Right lobe of liver (tissue), 6 donors: ENCODE results near the gene PHTF2. TPM values are rescaled to one million over a fixed set of nuclear protein-coding genes. Genes with fewer than 3 reads are reported as not detected.

Experiments
- ATAC-seq, 4 donors: fragments of 200-7000 bp; cut with Tn5 transposase; one replicate each; pipeline ENCODE4 v1.9.1; 2020; ENCODE audit warnings: mild to moderate bottlenecking in 4 of 4, moderate library complexity in 4 of 4
- DNase-seq, 3 donors: peaks; one replicate each; pipeline ENCODE4 v3.0.0-alpha.2; 2020
- H3K27ac ChIP-seq, 3 donors: fragments of 200-600 bp; one replicate each; pipeline ENCODE4 v1.8.0; 2022
- H3K27me3 ChIP-seq, 2 donors: fragments of 200-600 bp; one replicate each; pipeline ENCODE4 v1.8.0; 2022
- H3K36me3 ChIP-seq, 4 donors: fragments of 200-600 bp; sonication (generic) in 1 of 4; one replicate each; pipeline versions ENCODE4 v1.5.1 to v1.8.0; 2017 to 2022; ENCODE audit warnings: control low read depth in 1 of 4
- H3K4me1 ChIP-seq, 4 donors: fragments of 200-600 bp; sonication (generic) in 1 of 4; one replicate each; pipeline versions ENCODE4 v1.5.1 to v1.8.0; 2017 to 2022; ENCODE audit warnings: control low read depth in 1 of 4
- H3K4me3 ChIP-seq, 3 donors: fragments of 200-600 bp; one replicate each; pipeline ENCODE4 v1.8.0; 2022
- H3K9me3 ChIP-seq, 4 donors: fragments of 200-600 bp; sonication (generic) in 1 of 4; one replicate each; pipeline versions ENCODE4 v1.5.1 to v1.8.0; 2017 to 2022; ENCODE audit warnings: control low read depth in 1 of 4
- POLR2A ChIP-seq: fragments of 450-650 bp; IDR thresholded peaks from one replicate; pipeline ENCODE4 v1.6.1; 2017; ENCODE audit warnings: antibody characterized with exemption, mild to moderate bottlenecking
- WGBS: methylation state at CpG from one replicate; pipeline ENCODE4 v1.1.6; 2018; ENCODE audit warnings: low coverage, low lambda C conversion rate; ENCODE audit not compliant: insufficient coverage; ENCODE audit errors: missing lambda C conversion rate; 5-methylcytosine and 5-hydroxymethylcytosine counted together
- intact Hi-C, 2 donors: fragments of 100-400 bp; cut with DNase I; formaldehyde crosslinking; loops; one replicate each; pipeline versions ENCODE4 v1.11.2 to v1.14.1; 2022
- total RNA-seq, 6 experiments: library from RNA; depleted of rRNA in 2 of 6; stranded (reverse); fragments of >200 nt in 2 of 6; fragmentation: NEBNext Ultra II Directional in 3 of 6; extraction: Animal tissue kit (Norgen Biotek cat#: 25700) in 3 of 6; gene quantifications; one replicate each; pipeline versions ENCODE4 v1.1.0 to v1.2.4, GENCODE V29; 2016 to 2023
- TF ChIP-seq, protein P1 (sequence below), 4 donors: fragments of 200-600 bp in 3 of 4; fragments of 450-650 bp in 1 of 4; IDR thresholded peaks; one replicate each; pipeline versions ENCODE4 v1.5.1 to v1.8.0; 2016 to 2022; ENCODE audit warnings: antibody characterized with exemption in 4 of 4, mild to moderate bottlenecking in 2 of 4
- donor health status: DM: no; HTN: yes; CAD: no.
- donor health status: DM: no; HTN: no; CAD: no.
- donor health status: DM: no; HTN: no; CAD: no.
- donor health status: DM: no; HTN: yes; CAD: no.
- donor health status: DM: no; HTN: yes; CAD: no.

The PHTF2 gene
- total RNA-seq, 6 experiments from 2014 or later: 2.4 to 6.8 (median 5.5) TPM

DNA sequence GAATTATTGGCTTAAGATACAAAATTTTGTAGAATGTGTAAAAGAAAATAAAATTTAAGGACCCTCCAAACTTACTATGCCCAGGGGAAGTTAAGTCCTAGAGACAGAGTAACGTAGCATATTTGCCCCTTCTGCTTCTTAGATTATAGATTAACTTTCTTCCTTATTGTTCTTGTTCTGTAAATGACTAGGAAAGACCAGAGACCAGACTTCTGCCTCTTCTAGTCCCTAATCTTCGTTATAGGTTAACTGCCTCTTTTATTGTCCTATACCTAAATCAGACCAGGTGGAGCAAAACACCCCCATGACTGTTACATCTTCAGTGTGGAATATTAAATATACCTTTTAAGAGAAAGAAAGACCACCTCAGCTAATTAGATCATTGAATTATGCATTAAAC, 160.5 kb downstream of the PHTF2 start:
- DNase-seq (no peak), ATAC-seq (no peak)
- TF ChIP-seq, protein P1, sequence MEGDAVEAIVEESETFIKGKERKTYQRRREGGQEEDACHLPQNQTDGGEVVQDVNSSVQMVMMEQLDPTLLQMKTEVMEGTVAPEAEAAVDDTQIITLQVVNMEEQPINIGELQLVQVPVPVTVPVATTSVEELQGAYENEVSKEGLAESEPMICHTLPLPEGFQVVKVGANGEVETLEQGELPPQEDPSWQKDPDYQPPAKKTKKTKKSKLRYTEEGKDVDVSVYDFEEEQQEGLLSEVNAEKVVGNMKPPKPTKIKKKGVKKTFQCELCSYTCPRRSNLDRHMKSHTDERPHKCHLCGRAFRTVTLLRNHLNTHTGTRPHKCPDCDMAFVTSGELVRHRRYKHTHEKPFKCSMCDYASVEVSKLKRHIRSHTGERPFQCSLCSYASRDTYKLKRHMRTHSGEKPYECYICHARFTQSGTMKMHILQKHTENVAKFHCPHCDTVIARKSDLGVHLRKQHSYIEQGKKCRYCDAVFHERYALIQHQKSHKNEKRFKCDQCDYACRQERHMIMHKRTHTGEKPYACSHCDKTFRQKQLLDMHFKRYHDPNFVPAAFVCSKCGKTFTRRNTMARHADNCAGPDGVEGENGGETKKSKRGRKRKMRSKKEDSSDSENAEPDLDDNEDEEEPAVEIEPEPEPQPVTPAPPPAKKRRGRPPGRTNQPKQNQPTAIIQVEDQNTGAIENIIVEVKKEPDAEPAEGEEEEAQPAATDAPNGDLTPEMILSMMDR (IDR thresholded peaks at IDR 0.05): no peak
- no peak for TF ChIP-seq POLR2A
- Histone ChIP-seq H3K4me3 (no peak overlapping the region), H3K27me3 (no peaks in the 10 kb centered on the region), H3K36me3 (no peaks in the 10 kb centered on the region), H3K27ac (no peak overlapping the region), H3K4me1 (no peaks in the 10 kb centered on the region), H3K9me3 (no peaks in the 10 kb centered on the region)
- WGBS: 97% methylated on average over 2 of the region's 2 CpGs
- intact Hi-C loops: no loop called here

DNA sequence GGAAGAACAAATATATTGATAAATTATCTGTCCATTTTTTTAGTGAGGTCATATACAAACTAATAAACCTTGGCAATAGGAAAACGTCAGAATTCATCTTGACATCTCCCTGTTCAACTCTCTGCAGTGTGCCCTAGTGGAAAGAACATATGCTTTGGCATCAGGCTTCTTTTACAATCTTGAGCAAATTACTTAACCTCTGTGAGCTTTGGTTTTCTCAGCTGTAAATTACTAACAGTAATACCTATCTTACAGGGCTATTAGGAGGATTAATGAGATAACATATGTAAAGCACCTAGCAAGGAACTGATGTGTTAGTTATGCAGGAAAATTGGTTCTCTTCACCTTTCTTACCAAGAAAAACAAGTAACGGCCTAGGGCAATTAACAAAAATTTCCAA, 161.8 kb downstream of the PHTF2 start:
- no peaks in the 10 kb centered on the region for H3K36me3 ChIP-seq
- no peak overlapping the region for H3K4me3 ChIP-seq
- no peak overlapping the region for H3K27ac ChIP-seq
- no peaks in the 10 kb centered on the region for H3K4me1 ChIP-seq
- intact Hi-C loops: no loop called here
- no peaks in the 10 kb centered on the region for H3K27me3 ChIP-seq
- DNase-seq (no peak), ATAC-seq (no peak)
- no peak for TF ChIP-seq POLR2A
- TF ChIP-seq, protein P1 (IDR thresholded peaks at IDR 0.05): no peak
- no peaks in the 10 kb centered on the region for H3K9me3 ChIP-seq
- 92% methylated on average over 2 of the region's 2 CpGs for WGBS

DNA sequence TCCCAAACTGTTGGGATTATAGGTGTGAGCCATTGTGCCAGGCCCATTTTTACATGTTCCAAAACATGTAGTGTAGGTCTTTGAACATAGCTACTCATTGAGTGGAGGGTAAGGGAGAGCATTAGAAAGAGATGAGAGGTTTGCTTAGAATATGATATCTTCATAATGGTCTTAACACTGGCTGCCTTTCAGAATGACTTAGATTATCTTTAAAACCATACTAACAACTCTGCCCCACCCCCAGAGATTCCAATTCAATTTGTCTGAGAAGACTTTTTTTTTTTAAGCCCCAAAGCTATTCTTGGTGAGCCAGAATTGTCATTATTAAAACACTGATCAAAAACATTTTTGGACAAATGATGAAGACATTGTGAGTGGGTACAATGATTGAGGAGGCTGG, 168.9 kb downstream of the PHTF2 start:
- TF ChIP-seq POLR2A: no peak
- TF ChIP-seq, protein P1 (IDR thresholded peaks at IDR 0.05): no peak
- Histone ChIP-seq H3K4me1 (no peaks in the 10 kb centered on the region), H3K27ac (no peak overlapping the region), H3K9me3 (no peaks in the 10 kb centered on the region), H3K36me3 (no peaks in the 10 kb centered on the region), H3K4me3 (no peak overlapping the region), H3K27me3 (no peaks in the 10 kb centered on the region)
- DNase-seq (no peak), ATAC-seq (no peak)
- intact Hi-C loops: no loop called here

DNA sequence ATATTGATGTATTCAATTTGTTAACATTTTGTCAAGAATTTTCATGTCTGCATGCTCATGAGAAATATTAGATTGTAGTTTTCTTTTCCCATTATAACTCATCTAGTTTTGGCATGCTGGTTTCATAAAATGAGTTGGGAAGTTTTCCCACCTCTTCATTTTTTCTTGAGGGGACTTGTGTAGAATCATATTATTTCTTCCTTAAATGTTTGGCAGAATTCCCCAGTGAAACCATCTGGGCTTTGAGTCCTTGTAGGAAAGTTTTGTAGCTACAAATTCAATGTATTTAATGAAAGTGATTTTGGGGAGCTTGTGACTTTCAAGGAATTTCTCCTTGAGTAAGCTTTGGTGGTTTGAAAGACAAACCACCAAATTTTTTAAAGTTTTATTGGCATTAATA, 173.2 kb downstream of the PHTF2 start:
- no peak for DNase-seq
- no peak overlapping the region for H3K4me3 ChIP-seq
- H3K9me3 ChIP-seq: no peaks in the 10 kb centered on the region
- no peaks in the 10 kb centered on the region for H3K27me3 ChIP-seq
- H3K27ac ChIP-seq: no peak overlapping the region
- no peak for ATAC-seq
- no peaks in the 10 kb centered on the region for H3K4me1 ChIP-seq
- intact Hi-C loops: no loop called here
- no peaks in the 10 kb centered on the region for H3K36me3 ChIP-seq
- TF ChIP-seq POLR2A: no peak
- TF ChIP-seq, protein P1 (IDR thresholded peaks at IDR 0.05): no peak

DNA sequence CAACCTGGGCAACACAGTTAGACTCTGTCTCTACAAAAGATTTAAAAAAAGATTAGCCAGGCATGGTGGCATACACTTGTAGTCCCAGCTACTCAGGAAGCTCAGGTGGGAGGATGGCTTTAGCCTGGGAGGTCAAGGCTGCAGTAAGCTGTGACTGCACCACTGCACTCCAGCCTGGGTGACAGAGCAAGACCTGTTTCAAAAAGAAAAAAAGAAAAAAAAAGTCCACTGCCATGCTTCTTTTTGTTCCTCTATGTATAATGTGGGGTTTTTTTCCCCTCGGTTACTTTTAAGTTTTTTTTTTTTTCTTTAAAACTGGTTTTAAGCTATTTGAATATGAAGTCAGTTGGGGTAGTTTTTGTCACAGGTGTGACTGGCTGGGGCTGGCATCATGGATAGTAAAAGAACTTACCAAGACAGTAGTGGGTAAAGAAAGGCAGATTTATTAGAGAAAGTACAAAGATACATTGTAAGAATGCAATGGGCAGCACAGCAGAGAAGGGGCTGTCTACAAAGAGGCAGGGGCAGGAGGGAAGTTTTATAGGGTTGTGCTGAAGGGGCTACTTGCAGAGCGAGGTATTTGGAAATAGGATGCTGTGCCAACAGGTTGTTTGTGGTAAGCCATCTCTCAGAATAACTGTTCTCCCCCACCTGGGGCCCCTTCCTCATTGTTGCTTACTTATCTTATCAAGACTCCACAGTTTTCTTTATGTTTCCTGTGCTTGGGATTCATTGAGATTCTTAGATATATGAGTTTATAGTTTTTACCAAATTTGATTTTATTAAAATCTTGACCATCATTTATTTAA, 177.3 kb downstream of the PHTF2 start:
- H3K27ac ChIP-seq: no peak overlapping the region
- WGBS: 56% methylated on average over 2 of the region's 2 CpGs
- no peaks in the 10 kb centered on the region for H3K27me3 ChIP-seq
- H3K4me1 ChIP-seq: no peaks in the 10 kb centered on the region
- no peaks in the 10 kb centered on the region for H3K9me3 ChIP-seq
- intact Hi-C loops: no loop called here
- no peak for DNase-seq
- no peak for ATAC-seq
- H3K36me3 ChIP-seq: no peaks in the 10 kb centered on the region
- no peak overlapping the region for H3K4me3 ChIP-seq
- TF ChIP-seq, protein P1 (IDR thresholded peaks at IDR 0.05): no peak
- no peak for TF ChIP-seq POLR2A
